Naive thymus-derived CD8-positive, alpha-beta T cell (primary cell): Measurements from ENCODE around the gene MAMDC4. TPM values are rescaled to one million over a fixed set of nuclear protein-coding genes. Genes with fewer than 3 reads are reported as not detected.

Experiments used
- ATAC-seq, 2 donors: fragments of 150-1000 bp; cut with Tn5 transposase in 1 of 2; sonication (Bioruptor Pico), chemical (Tn5 transposase) in 1 of 2; 1 replicate in 1 of 2; 2 replicates in 1 of 2; pipeline ENCODE4 v1.10.0; 2021; ENCODE audit warnings: mild to moderate bottlenecking in 2 of 2, moderate library complexity in 2 of 2
- POLR2A ChIA-PET: fragments of 350-600 bp; sonication (Branson Sonifier 250); formaldehyde crosslinking; loops from one replicate; lab custom pipeline; 2021; ENCODE audit warnings: antibody characterized with exemption; lab: Charles Lee
- DNase-seq, 10 donors: peaks; one replicate each; pipeline versions ENCODE4 v3.0.0 to v3.0.0-alpha.2; 2020 to 2022
- H3K27ac Mint-ChIP-seq, 10 donors: one replicate each; pipeline ENCODE4 v1.8.0; 2020 to 2022; ENCODE audit warnings: mild to moderate bottlenecking in 10 of 10, mixed read lengths in 10 of 10, moderate library complexity in 4 of 10, inconsistent platforms in 1 of 10
- H3K27me3 Mint-ChIP-seq, 5 donors: one replicate each; pipeline ENCODE4 v1.8.0; 2021 to 2022; ENCODE audit warnings: mixed read lengths in 5 of 5
- H3K36me3 Mint-ChIP-seq, 3 donors: one replicate each; pipeline ENCODE4 v1.8.0; 2020 to 2022; ENCODE audit warnings: mixed read lengths in 3 of 3, mild to moderate bottlenecking in 2 of 3, inconsistent platforms in 1 of 3
- H3K4me1 Mint-ChIP-seq, 4 donors: one replicate each; pipeline ENCODE4 v1.8.0; 2021 to 2022; ENCODE audit warnings: mixed read lengths in 4 of 4
- H3K4me3 Mint-ChIP-seq, 10 donors: one replicate each; pipeline ENCODE4 v1.8.0; 2020 to 2022; ENCODE audit warnings: mild to moderate bottlenecking in 10 of 10, mixed read lengths in 10 of 10, moderate library complexity in 6 of 10, inconsistent platforms in 1 of 10
- H3K9me3 Mint-ChIP-seq, 9 donors: one replicate each; pipeline ENCODE4 v1.8.0; 2020 to 2022; ENCODE audit warnings: mixed read lengths in 9 of 9, mild to moderate bottlenecking in 3 of 9, inconsistent platforms in 1 of 9, moderate library complexity in 1 of 9
- polyA plus RNA-seq, 3 donors: library from polyadenylated mRNA; unstranded; fragments of 300-500 nt; fragmentation: Illumina TruSeq; gene quantifications; one replicate each; pipeline ENCODE4 v1.2.3, GENCODE V29; 2021
- total RNA-seq, 8 experiments: library from RNA in 2 of 8; stranded (reverse) in 2 of 8; gene quantifications; one replicate each; pipeline ENCODE4 v1.2.3 and lab custom pipeline; 2021 to 2026

Gene MAMDC4
- total and polyA plus RNA-seq, 5 experiments from 2014 or later, result 0.14 to 7.5 (median 3.3) TPM; not detected in 1

- peaks cover 20 to 48% (median 41%) of the 10 kb centered on the region in 4 donors for H3K4me1 Mint-ChIP-seq
- H3K27me3 Mint-ChIP-seq, result no peaks in the 10 kb centered on the region
- POLR2A ChIA-PET, result interaction anchor here (0.6 kb wide), 1 partner anchor 229 kb away, joined by 5 read pairs; no protein-coding TSS in a partner anchor
- no peak overlapping the region for H3K4me3 Mint-ChIP-seq
- DNase-seq (no peak), ATAC-seq (no peak)
- no peak overlapping the region for H3K27ac Mint-ChIP-seq
- no peaks in the 10 kb centered on the region for H3K9me3 Mint-ChIP-seq
- H3K36me3 Mint-ChIP-seq, result peaks cover 0 to 53% (median 7%) of the 10 kb centered on the region in 3 donors
Measured at GRCh38 chr9:136898483-136899100, 46.4 kb downstream of the MAMDC4 start.

- no peak for ATAC-seq
- Mint-ChIP-seq H3K4me3 (no peak overlapping the region), H3K27ac (peak overlapping the region in 2 of 10 donors; percentile 18 to 25), H3K4me1 (peaks cover 18 to 45% (median 39%) of the 10 kb centered on the region in 4 donors), H3K9me3 (no peaks in the 10 kb centered on the region), H3K27me3 (no peaks in the 10 kb centered on the region), H3K36me3 (peaks cover 0 to 53% (median 7%) of the 10 kb centered on the region in 3 donors)
- POLR2A ChIA-PET, result no interaction called here
- DNase-seq, result no peak
Measured at GRCh38 chr9:136899196-136899595, 47.0 kb downstream of the MAMDC4 start.

- ATAC-seq (no peak), DNase-seq (no peak)
- H3K4me3 Mint-ChIP-seq, result peak overlapping the region in 1 of 10 donors; percentile 7
- no peaks in the 10 kb centered on the region for H3K9me3 Mint-ChIP-seq
- no peaks in the 10 kb centered on the region for H3K27me3 Mint-ChIP-seq
- H3K4me1 Mint-ChIP-seq, result peaks cover 11 to 42% (median 32%) of the 10 kb centered on the region in 4 donors
- peak overlapping the region in 5 of 10 donors; percentile 2 to 64 (median 29) for H3K27ac Mint-ChIP-seq
- H3K36me3 Mint-ChIP-seq, result peaks cover 0 to 47% (median 7%) of the 10 kb centered on the region in 3 donors
- POLR2A ChIA-PET, result interaction anchor here (1.5 kb wide), 1 partner anchor 19 kb away, joined by 3 read pairs; no protein-coding TSS in a partner anchor
Measured at GRCh38 chr9:136900556-136900955, 48.4 kb downstream of the MAMDC4 start.

GRCh38 chr9:136900988-136901515 is 48.9 kb downstream of the MAMDC4 start:
- H3K9me3 Mint-ChIP-seq, result no peaks in the 10 kb centered on the region
- H3K4me3 Mint-ChIP-seq, result peak overlapping the region in 3 of 10 donors; percentile 36 to 79 (median 69)
- DNase-seq (no peak), ATAC-seq (no peak)
- POLR2A ChIA-PET, result interaction anchor here (1.5 kb wide), 1 partner anchor 19 kb away, joined by 3 read pairs; no protein-coding TSS in a partner anchor
- H3K36me3 Mint-ChIP-seq, result peaks cover 0 to 49% (median 7%) of the 10 kb centered on the region in 3 donors
- peaks cover 11 to 42% (median 31%) of the 10 kb centered on the region in 4 donors for H3K4me1 Mint-ChIP-seq
- no peaks in the 10 kb centered on the region for H3K27me3 Mint-ChIP-seq
- peak overlapping the region in 9 of 10 donors; percentile 20 to 95 (median 93) for H3K27ac Mint-ChIP-seq

GRCh38 chr9:136901516-136902258 is 49.5 kb downstream of the MAMDC4 start:
- H3K4me3 Mint-ChIP-seq, result peak overlapping the region; percentile 30 to 79 (median 66)
- no peaks in the 10 kb centered on the region for H3K9me3 Mint-ChIP-seq
- POLR2A ChIA-PET, result interaction anchor here (0.7 to 1.5 kb wide), 5 partner anchors 16 to 287 kb away, joined by 3 to 8 read pairs (median 3); partner anchors contain the start of genes ANAPC2, EDF1, SSNA1 and TRAF2
- peak overlapping the region; percentile 35 to 95 (median 92) for H3K27ac Mint-ChIP-seq
- peaks cover 11 to 44% (median 32%) of the 10 kb centered on the region in 4 donors for H3K4me1 Mint-ChIP-seq
- no peaks in the 10 kb centered on the region for H3K27me3 Mint-ChIP-seq
- DNase-seq (peak in 7 of 10 donors; percentile 20 to 39 (median 34)), ATAC-seq (peak; percentile 52 to 66)
- H3K36me3 Mint-ChIP-seq, result peaks cover 0 to 53% (median 7%) of the 10 kb centered on the region in 3 donors

- Mint-ChIP-seq H3K4me3 (peak overlapping the region; percentile 30 to 79 (median 66)), H3K27me3 (no peaks in the 10 kb centered on the region), H3K36me3 (peaks cover 0 to 59% (median 7%) of the 10 kb centered on the region in 3 donors), H3K4me1 (peaks cover 9 to 40% (median 28%) of the 10 kb centered on the region in 4 donors), H3K27ac (peak overlapping the region; percentile 28 to 96 (median 91)), H3K9me3 (no peaks in the 10 kb centered on the region)
- peak; percentile 26 to 74 (median 52) for DNase-seq
- ATAC-seq, result peak; percentile 90 to 92
- POLR2A ChIA-PET, result interaction anchor here (0.7 to 1.0 kb wide), 5 partner anchors 15 to 286 kb away, joined by 3 to 8 read pairs (median 3); partner anchors contain the start of genes ANAPC2, EDF1, SSNA1 and TRAF2
Measured at GRCh38 chr9:136902259-136902821, 50.2 kb downstream of the MAMDC4 start.

- no peaks in the 10 kb centered on the region for H3K9me3 Mint-ChIP-seq
- peak overlapping the region in 8 of 10 donors; percentile 61 to 96 (median 86) for H3K27ac Mint-ChIP-seq
- DNase-seq (peak in 1 of 10 donors; percentile 7), ATAC-seq (no peak)
- POLR2A ChIA-PET, result interaction anchor here (0.7 kb wide), 1 partner anchor 14 kb away, joined by 3 read pairs; no protein-coding TSS in a partner anchor
- no peaks in the 10 kb centered on the region for H3K27me3 Mint-ChIP-seq
- peaks cover 0 to 59% (median 7%) of the 10 kb centered on the region in 3 donors for H3K36me3 Mint-ChIP-seq
- peaks cover 9 to 40% (median 28%) of the 10 kb centered on the region in 4 donors for H3K4me1 Mint-ChIP-seq
- peak overlapping the region in 1 of 10 donors; percentile 4 for H3K4me3 Mint-ChIP-seq
Measured at GRCh38 chr9:136903041-136903554, 51.0 kb downstream of the MAMDC4 start.

- peaks cover 6 to 33% (median 20%) of the 10 kb centered on the region in 4 donors for H3K4me1 Mint-ChIP-seq
- ATAC-seq (no peak), DNase-seq (no peak)
- peaks cover 0 to 54% (median 0%) of the 10 kb centered on the region in 3 donors for H3K36me3 Mint-ChIP-seq
- H3K4me3 Mint-ChIP-seq, result no peak overlapping the region
- H3K27me3 Mint-ChIP-seq, result no peaks in the 10 kb centered on the region
- no peaks in the 10 kb centered on the region for H3K9me3 Mint-ChIP-seq
- H3K27ac Mint-ChIP-seq, result peak overlapping the region in 4 of 10 donors; percentile 8 to 72 (median 30)
- POLR2A ChIA-PET, result no interaction called here
Measured at GRCh38 chr9:136906266-136906665, 54.1 kb downstream of the MAMDC4 start.

GRCh38 chr9:136907011-136907914 is 55.1 kb downstream of the MAMDC4 start:
- H3K4me3 Mint-ChIP-seq, result no peak overlapping the region
- no peak for DNase-seq
- no peaks in the 10 kb centered on the region for H3K9me3 Mint-ChIP-seq
- H3K36me3 Mint-ChIP-seq, result peaks cover 0 to 57% (median 0%) of the 10 kb centered on the region in 3 donors
- no peak for ATAC-seq
- POLR2A ChIA-PET, result no interaction called here
- peaks cover 2 to 23% (median 10%) of the 10 kb centered on the region in 4 donors for H3K4me1 Mint-ChIP-seq
- no peaks in the 10 kb centered on the region for H3K27me3 Mint-ChIP-seq
- H3K27ac Mint-ChIP-seq, result peak overlapping the region in 4 of 10 donors; percentile 16 to 82 (median 37)
